HFF-Myc (cell line): Measurements from ENCODE around the gene SLC1A4.

ENCODE experiments used
- DNase-seq: peaks from one replicate; pipeline ENCODE4 v3.0.0-alpha.2; 2011; ENCODE audit warnings: low read depth; ENCODE audit errors: extremely low read depth
- H3K4me3 ChIP-seq: replicated peaks from 2 replicates; pipeline ENCODE4 v1.5.1; 2011; ENCODE audit warnings: low read depth, mild to moderate bottlenecking, control low read depth, low read length
- TF ChIP-seq, protein P1 (sequence below): IDR thresholded peaks from 2 replicates; pipeline ENCODE4 v1.5.1; 2012; ENCODE audit warnings: mild to moderate bottlenecking, low read depth, low read length, control low read depth; ENCODE audit errors: missing control alignments

SLC1A4 gene

DNA sequence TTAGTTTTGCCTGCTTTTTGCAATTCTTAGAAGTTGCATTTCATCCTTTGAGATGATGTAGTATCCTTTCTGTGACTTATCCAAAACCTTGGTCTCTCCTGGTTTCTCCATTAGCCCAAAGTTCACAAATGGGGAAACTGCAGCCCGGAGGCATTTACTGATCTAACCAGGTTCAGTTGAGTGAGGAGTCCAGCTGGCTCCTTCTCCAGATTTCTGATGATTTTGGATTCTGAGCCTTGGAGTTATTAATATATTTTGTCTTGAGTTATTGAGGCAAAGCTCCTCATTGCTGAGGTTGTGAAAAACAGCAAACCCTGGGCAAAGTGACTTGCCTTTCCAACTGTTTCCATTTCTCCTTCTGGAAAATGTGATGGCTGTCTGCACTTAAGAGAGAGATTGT, 1.7 kb downstream of the SLC1A4 start:
- TF ChIP-seq, protein P1, sequence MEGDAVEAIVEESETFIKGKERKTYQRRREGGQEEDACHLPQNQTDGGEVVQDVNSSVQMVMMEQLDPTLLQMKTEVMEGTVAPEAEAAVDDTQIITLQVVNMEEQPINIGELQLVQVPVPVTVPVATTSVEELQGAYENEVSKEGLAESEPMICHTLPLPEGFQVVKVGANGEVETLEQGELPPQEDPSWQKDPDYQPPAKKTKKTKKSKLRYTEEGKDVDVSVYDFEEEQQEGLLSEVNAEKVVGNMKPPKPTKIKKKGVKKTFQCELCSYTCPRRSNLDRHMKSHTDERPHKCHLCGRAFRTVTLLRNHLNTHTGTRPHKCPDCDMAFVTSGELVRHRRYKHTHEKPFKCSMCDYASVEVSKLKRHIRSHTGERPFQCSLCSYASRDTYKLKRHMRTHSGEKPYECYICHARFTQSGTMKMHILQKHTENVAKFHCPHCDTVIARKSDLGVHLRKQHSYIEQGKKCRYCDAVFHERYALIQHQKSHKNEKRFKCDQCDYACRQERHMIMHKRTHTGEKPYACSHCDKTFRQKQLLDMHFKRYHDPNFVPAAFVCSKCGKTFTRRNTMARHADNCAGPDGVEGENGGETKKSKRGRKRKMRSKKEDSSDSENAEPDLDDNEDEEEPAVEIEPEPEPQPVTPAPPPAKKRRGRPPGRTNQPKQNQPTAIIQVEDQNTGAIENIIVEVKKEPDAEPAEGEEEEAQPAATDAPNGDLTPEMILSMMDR = no peak
- no peak for DNase-seq
- peak overlapping the region; percentile 66 for H3K4me3 ChIP-seq

DNA sequence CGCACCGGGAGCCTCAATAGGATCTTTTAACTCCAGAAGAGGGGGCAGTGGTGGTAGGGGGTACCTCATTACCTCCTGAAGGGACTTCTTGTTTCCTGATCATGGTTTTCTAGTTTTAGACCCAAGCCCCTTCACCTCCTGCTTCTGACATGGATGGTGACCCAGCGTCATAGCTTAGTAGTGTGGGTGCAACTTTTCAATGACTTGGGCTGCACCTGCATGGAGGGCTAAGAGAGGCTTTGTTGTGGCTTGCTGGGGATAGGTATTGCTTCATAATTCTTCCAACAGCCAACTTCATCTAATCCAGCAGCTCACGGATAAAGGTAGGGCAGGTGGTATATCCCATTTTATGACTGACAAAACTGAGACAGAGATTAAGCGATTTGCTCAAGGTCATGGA, 3.0 kb downstream of the SLC1A4 start:
- TF ChIP-seq, protein P1 = no peak
- DNase-seq = no peak
- no peak overlapping the region for H3K4me3 ChIP-seq

DNA sequence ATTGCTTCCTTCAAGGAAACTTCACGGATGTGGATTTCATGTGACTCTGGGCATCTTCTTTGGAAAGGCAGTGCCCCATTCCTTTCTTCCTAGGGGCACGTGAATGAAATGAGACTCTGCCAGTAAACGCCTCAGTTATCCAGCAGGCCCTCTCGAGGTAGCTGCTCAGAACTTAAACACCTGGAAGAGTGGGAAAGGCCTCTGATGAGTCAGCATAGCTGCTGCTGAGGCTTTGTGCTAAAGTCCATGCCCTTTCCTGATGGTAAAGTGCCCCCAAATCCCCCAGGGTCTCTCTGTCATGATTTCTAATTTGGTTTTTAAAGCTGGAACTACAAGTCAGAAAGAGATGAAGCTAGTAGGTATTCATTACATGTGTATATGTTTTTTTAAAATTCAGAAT, 3.8 kb downstream of the SLC1A4 start:
- no peak for DNase-seq
- H3K4me3 ChIP-seq = no peak overlapping the region
- TF ChIP-seq, protein P1 = no peak

DNA sequence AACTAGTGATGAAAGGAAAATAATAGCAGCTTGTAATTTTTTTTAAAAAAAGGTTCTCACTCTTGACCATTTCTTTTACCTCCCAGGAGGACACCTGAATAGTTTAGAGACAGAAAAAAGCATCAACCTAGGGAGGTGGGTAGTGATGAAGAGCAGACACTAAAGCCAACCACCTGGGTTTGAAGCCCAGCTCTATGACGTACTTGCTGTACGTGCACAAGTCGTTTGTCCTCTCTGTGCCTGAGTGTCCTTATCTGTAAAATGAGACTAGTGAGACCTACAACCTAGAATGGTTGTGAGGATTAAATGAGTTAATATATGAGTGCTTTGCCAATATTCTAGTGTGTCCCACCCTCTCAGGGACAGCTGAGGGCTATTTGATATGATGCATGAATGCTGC, 5.8 kb downstream of the SLC1A4 start:
- TF ChIP-seq, protein P1 = no peak
- DNase-seq = no peak
- no peak overlapping the region for H3K4me3 ChIP-seq

DNA sequence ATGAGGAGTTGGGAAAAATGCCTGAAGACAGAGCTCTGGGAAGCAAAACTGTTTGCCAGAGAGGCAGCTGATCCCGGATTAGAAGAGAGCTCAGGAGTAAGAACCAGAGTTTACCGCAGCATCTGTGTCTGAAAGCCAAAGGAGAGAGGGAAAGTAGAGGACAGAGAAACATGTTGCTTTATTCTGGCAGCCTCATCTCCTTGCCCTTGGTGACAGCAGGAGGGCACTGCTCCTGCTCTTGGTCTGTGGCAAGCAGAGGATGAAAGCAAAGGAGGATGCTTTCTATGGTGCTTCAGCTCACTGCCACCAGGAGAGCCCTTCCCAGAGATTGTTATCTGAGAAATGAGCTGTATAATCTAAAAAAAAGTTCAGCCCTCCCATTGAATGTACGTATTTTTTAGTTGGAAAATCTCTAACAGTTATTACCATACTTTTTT, 7.7 kb downstream of the SLC1A4 start:
- TF ChIP-seq, protein P1 = no peak
- no peak overlapping the region for H3K4me3 ChIP-seq
- DNase-seq = no peak

DNA sequence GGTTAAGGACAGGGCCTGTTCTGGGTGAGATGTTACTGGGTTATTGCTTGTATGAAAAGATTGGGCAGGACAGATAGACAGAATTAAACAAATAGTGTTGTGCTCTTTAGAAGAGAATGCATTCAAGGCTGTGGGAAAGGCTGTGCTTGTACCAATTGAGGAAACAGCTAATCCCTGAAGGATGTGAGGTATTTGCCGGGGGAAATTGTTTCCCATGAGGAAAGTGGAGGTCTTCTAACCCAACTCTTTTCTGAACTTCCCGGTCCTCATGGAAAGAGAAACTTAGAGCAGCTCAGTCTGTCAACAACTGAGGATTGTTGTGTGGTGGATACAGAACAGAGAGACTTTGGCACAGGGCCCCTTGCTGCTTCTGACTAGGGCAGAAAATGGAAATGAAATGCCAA, 9.5 kb downstream of the SLC1A4 start:
- DNase-seq = no peak
- TF ChIP-seq, protein P1 = no peak
- H3K4me3 ChIP-seq = no peak overlapping the region

DNA sequence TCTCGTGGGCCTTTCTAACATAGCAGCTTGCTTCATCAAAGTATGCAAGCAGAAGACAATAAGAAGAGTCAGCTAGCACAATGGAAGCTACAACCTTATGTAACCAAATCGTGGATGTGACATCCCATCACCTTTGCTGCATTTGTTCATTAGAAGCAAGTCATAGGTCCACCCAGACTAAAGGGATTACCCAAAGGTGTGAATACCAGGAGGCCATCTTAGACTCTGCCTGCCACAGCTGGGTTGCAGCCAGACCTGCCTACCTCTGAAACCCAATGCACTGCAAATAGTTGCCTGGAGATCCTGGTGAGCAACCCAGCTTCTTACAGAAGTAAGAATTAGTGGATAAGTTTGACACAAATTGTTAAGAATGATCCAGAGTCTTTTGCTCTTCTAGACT, 10.6 kb downstream of the SLC1A4 start:
- no peak for DNase-seq
- no peak overlapping the region for H3K4me3 ChIP-seq
- TF ChIP-seq, protein P1 = no peak
